ENCODE results near the gene LUZP4.

- TF ChIP-seq CTCF (conservative IDR thresholded peaks at IDR 0.05; ENCODE audit: low read length) (no peak), EZH2phosphoT487 (IDR thresholded peaks at IDR 0.05; ENCODE audit: borderline replicate concordance, low read depth, low read length) (no peak)
Observed at GRCh38 chrX:115260330-115260729, 29.2 kb upstream of the LUZP4 start.
